ENCODE data around the gene FAM50B. TPM values are rescaled to one million over a fixed set of nuclear protein-coding genes. Genes with fewer than 3 reads are reported as not detected.

The FAM50B gene
- total and polyA plus RNA-seq, 2 donors from 2014 or later: 13.2 to 24.8 TPM

GRCh38 chr6:3808199-3808598 is 41.0 kb upstream of the FAM50B start:
- FAIRE-seq (no peak), DNase-seq (no peak)
- Histone ChIP-seq H3K36me3 (ENCODE audit: control insufficient read depth in 2 of 3, insufficient read depth in 3 of 3, low read length in 3 of 3) (no peaks in the 10 kb centered on the region), H3K4me1 (ENCODE audit: control insufficient read depth in 2 of 3, insufficient read depth in 2 of 3, low read depth in 1 of 3, low read length in 3 of 3) (peaks cover 0 to 10% (median 6%) of the 10 kb centered on the region in 3 donors), H3K4me3 (ENCODE audit: low read length in 3 of 3) (no peak overlapping the region), H3K27me3 (ENCODE audit: control insufficient read depth, insufficient read depth, low read length) (no peaks in the 10 kb centered on the region), H3K27ac (ENCODE audit: low read depth in 2 of 2, low read length in 2 of 2) (no peak overlapping the region), H3K9me3 (ENCODE audit: control insufficient read depth in 2 of 3, insufficient read depth in 1 of 3, low read length in 3 of 3) (no peaks in the 10 kb centered on the region), H3K9ac (ENCODE audit: low read length in 3 of 3) (no peak overlapping the region)
- TF ChIP-seq CTCF (IDR thresholded peaks at IDR 0.05; ENCODE audit: borderline replicate concordance, extremely low read depth, insufficient read depth): no peak
- intact Hi-C loops (cut with DNase I): no loop called here

- no peak for DNase-seq
- Histone ChIP-seq H3K27ac (ENCODE audit: low read depth in 2 of 2, low read length in 2 of 2) (no peak overlapping the region), H3K9me3 (ENCODE audit: control insufficient read depth in 2 of 3, insufficient read depth in 1 of 3, low read length in 3 of 3) (no peaks in the 10 kb centered on the region), H3K4me3 (ENCODE audit: low read length in 3 of 3) (no peak overlapping the region), H3K9ac (ENCODE audit: low read length in 3 of 3) (no peak overlapping the region), H3K36me3 (ENCODE audit: control insufficient read depth in 2 of 3, insufficient read depth in 3 of 3, low read length in 3 of 3) (no peaks in the 10 kb centered on the region), H3K27me3 (ENCODE audit: control insufficient read depth, insufficient read depth, low read length) (no peaks in the 10 kb centered on the region), H3K4me1 (ENCODE audit: control insufficient read depth in 2 of 3, insufficient read depth in 2 of 3, low read depth in 1 of 3, low read length in 3 of 3) (peaks cover 0 to 10% (median 6%) of the 10 kb centered on the region in 3 donors)
- no peak for FAIRE-seq
- TF ChIP-seq CTCF (IDR thresholded peaks at IDR 0.05; ENCODE audit: borderline replicate concordance, extremely low read depth, insufficient read depth): no peak
- intact Hi-C loops (cut with DNase I): no loop called here
Measured at GRCh38 chr6:3808759-3809514, 40.2 kb upstream of the FAM50B start.

DNA sequence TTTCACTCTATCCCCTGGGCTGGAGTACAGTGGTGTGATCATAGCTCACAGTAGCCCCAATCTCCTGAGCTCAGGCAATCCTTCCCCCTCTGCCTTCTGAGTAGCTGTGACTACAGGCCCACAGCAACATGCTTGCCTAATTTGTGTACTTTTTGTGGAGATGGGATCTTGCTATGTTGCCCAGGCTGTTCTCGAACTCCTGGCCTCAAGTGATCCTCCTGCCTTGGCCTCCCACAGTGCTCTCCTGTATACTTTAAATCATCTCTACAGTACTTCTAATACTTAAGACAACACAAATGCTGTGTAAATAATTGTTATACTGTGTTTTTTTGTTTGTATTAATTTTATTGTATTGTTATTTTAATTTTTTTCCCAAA is 39.7 kb upstream of the FAM50B start:
- intact Hi-C loops (cut with DNase I): no loop called here
- no peak for FAIRE-seq

More for the DNA sequence above, 39.7 kb upstream of the FAM50B start:
- no peak overlapping the region for H3K27ac ChIP-seq (ENCODE audit: low read depth in 2 of 2, low read length in 2 of 2)
- TF ChIP-seq CTCF (IDR thresholded peaks at IDR 0.05; ENCODE audit: borderline replicate concordance, extremely low read depth, insufficient read depth): no peak
- no peak for DNase-seq
- no peaks in the 10 kb centered on the region for H3K27me3 ChIP-seq (ENCODE audit: control insufficient read depth, insufficient read depth, low read length)
- H3K9me3 ChIP-seq (ENCODE audit: control insufficient read depth in 2 of 3, insufficient read depth in 1 of 3, low read length in 3 of 3): no peaks in the 10 kb centered on the region
- peaks cover 0 to 10% (median 6%) of the 10 kb centered on the region in 3 donors for H3K4me1 ChIP-seq (ENCODE audit: control insufficient read depth in 2 of 3, insufficient read depth in 2 of 3, low read depth in 1 of 3, low read length in 3 of 3)
- H3K4me3 ChIP-seq (ENCODE audit: low read length in 3 of 3): no peak overlapping the region
- no peak overlapping the region for H3K9ac ChIP-seq (ENCODE audit: low read length in 3 of 3)
- H3K36me3 ChIP-seq (ENCODE audit: control insufficient read depth in 2 of 3, insufficient read depth in 3 of 3, low read length in 3 of 3): no peaks in the 10 kb centered on the region

Measured in kidney (tissue), 14 donors.